Effector CD4-positive, alpha-beta T cell (primary cell): ENCODE results near the gene SGO2.
"Not testable (repeated sequence)": the region's sequence is repeated elsewhere in the genome, so short reads cannot be mapped to it uniquely, and the experiment has no call there.

Source experiments
- DNase-seq: peaks from one replicate; pipeline ENCODE4 v3.0.0-alpha.2; 2020

The SGO2 gene

GRCh38 chr2:200624658-200625057, 98.7 kb downstream of the SGO2 start:
- DNase-seq, result no peak

GRCh38 chr2:200625282-200625681, 99.3 kb downstream of the SGO2 start:
- no peak for DNase-seq

GRCh38 chr2:200625958-200626363, 100.0 kb downstream of the SGO2 start:
- DNase-seq, result no peak

DNA sequence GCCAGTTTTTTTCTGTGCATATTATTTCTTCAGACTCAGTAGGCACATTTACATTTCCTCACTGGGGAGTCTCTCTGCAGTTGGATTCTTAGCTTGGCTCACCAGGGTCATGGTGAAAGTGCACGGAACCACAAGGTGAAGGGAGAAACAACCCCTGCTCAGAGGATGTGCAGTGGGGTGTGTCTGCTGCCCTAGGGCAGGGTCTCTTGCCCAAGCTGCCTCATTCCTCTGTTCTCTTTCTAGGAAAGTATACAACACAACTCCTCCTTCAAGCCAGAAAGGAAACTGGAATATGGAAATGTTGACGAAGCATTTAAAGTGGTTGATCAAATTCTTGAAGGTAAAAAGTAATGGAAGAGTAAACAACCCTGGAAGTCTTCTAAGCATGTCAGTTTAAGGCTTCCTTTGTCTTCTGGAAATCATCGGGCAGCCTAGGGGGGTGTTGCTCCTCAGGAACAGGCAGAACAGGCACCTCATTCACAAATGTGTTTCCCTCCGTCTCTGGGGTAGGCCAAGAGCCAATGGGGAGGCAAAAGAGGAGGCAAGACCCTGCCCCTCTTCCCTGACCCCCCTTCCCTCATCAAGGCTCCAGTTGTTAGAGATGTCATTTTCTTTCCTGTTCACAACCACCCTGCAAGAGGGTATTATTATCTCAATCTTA, 101.2 kb downstream of the SGO2 start:
- no peak for DNase-seq

DNA sequence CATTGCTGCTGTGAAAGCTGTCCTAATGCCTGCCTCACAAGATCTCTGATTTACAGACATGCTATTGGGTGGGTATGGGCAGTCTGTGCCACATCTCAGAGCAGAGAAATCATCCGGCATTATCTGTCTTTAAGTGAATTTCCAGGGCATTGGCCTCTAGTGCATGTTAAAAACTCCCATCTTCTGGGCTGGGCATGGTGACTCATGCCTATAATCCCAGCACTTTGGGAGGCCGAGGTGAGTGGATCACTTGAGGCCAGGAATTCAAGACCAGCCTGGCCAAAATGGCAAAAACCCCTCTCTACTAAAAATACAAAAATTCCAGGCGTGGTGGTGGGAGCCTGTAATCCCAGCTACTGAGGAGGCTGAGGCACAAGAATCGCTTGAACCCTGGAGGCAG, 102.5 kb downstream of the SGO2 start:
- DNase-seq, result not testable (repeated sequence)

DNA sequence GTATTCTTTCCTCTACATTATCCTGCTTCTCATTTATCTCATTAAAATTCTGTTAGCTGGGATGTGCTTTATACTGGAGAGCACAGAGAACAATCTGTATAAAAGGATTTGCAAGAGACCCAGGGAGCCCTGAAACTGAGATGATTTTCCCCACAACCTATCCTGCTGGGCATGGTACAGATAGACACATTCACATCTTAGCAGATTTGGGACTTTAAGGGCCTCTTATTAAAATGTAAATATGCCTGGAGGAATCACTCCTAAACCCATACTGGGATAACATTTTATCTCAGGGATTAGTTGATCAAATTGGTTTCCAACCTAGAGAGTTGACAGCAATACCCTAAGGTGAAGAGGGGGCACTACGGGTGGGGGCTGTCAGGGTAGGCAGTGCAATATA, 105.3 kb downstream of the SGO2 start:
- DNase-seq, result no peak
